ENCODE data around the gene DDX19B. TPM values are rescaled to one million over a fixed set of nuclear protein-coding genes. Genes with fewer than 3 reads are reported as not detected.
A peak's percentile ranks its signal among the peaks of the same experiment; 100 is the strongest.
"Not testable (repeated sequence)": the region's sequence is repeated elsewhere in the genome, so short reads cannot be mapped to it uniquely, and the experiment has no call there.

The DDX19B gene
- polyA plus RNA-seq, 12 donors = 18.3 to 31.4 (median 23.2) TPM; not detected in 1

GRCh38 chr16:70271696-70272095 is 27.3 kb upstream of the DDX19B start:
- no peak for DNase-seq

- DNase-seq = no peak
Measured at GRCh38 chr16:70276392-70276791, 22.6 kb upstream of the DDX19B start.

- DNase-seq = not testable (repeated sequence)
Measured at GRCh38 chr16:70287304-70287971, 11.5 kb upstream of the DDX19B start.

GRCh38 chr16:70289229-70290094 is 9.5 kb upstream of the DDX19B start, which contains the start of gene AARS1:
Gene AARS1, minus strand, starts transcription at chr16:70289506. Its CDS starts 6,743 bp downstream, at chr16:70282763.
- DNase-seq = peak; percentile 99

GRCh38 chr16:70290949-70291519 is 8.0 kb upstream of the DDX19B start:
- no peak for DNase-seq

- not testable (repeated sequence) for DNase-seq
Measured at GRCh38 chr16:70292148-70292547, 6.8 kb upstream of the DDX19B start.

GRCh38 chr16:70294385-70295025 is 4.5 kb upstream of the DDX19B start:
- DNase-seq = no peak

- DNase-seq = no peak
Measured at GRCh38 chr16:70295634-70296033, 3.4 kb upstream of the DDX19B start.

GRCh38 chr16:70301121-70301520 is 2.1 kb downstream of the DDX19B start:
- no peak for DNase-seq

GRCh38 chr16:70302745-70303144 is 3.8 kb downstream of the DDX19B start:
- no peak for DNase-seq

- no peak for DNase-seq
Measured at GRCh38 chr16:70304892-70305448, 6.0 kb downstream of the DDX19B start.

GRCh38 chr16:70306880-70307279 is 7.9 kb downstream of the DDX19B start:
- no peak for DNase-seq

- DNase-seq = not testable (repeated sequence)
Measured at GRCh38 chr16:70307726-70308125, 8.7 kb downstream of the DDX19B start.

GRCh38 chr16:70320121-70320520 is 21.1 kb downstream of the DDX19B start:
- DNase-seq = no peak

GRCh38 chr16:70324998-70325747 is 26.2 kb downstream of the DDX19B start:
- DNase-seq = no peak

GRCh38 chr16:70331091-70331490 is 32.1 kb downstream of the DDX19B start:
- no peak for DNase-seq

- DNase-seq = no peak
Measured at GRCh38 chr16:70331588-70332358, 32.8 kb downstream of the DDX19B start.

GRCh38 chr16:70332728-70333127 is 33.7 kb downstream of the DDX19B start:
- DNase-seq = not testable (repeated sequence)

GRCh38 chr16:70337814-70338213 is 38.8 kb downstream of the DDX19B start:
- DNase-seq = no peak

- DNase-seq = no peak
Measured at GRCh38 chr16:70341600-70341999, 42.6 kb downstream of the DDX19B start.
